ENCODE measurements around the gene ENTR1.
"Not testable (repeated sequence)": the region's sequence is repeated elsewhere in the genome, so short reads cannot be mapped to it uniquely, and the experiment has no call there.

ENTR1 gene

GRCh38 chr9:136418182-136419091, 8.0 kb upstream of the ENTR1 start:
- DNase-seq, result no peak

- no peak for DNase-seq
Observed at GRCh38 chr9:136416914-136417313, 6.5 kb upstream of the ENTR1 start.

- no peak for DNase-seq
Observed at GRCh38 chr9:136416427-136416826, 6.0 kb upstream of the ENTR1 start.

- DNase-seq, result no peak
Observed at GRCh38 chr9:136412962-136413361, 2.5 kb upstream of the ENTR1 start.

GRCh38 chr9:136411378-136411777, 964 bp upstream of the ENTR1 start:
- DNase-seq, result no peak

GRCh38 chr9:136409557-136410455, 608 bp downstream of the ENTR1 start:
- DNase-seq, result no peak

GRCh38 chr9:136407911-136408310, 2.5 kb downstream of the ENTR1 start:
- no peak for DNase-seq

- not testable (repeated sequence) for DNase-seq
Observed at GRCh38 chr9:136407061-136407460, 3.4 kb downstream of the ENTR1 start.

GRCh38 chr9:136405904-136406303, 4.5 kb downstream of the ENTR1 start:
- not testable (repeated sequence) for DNase-seq

- no peak for DNase-seq
Observed at GRCh38 chr9:136405481-136405880, 4.9 kb downstream of the ENTR1 start.

GRCh38 chr9:136404801-136405136, 5.6 kb downstream of the ENTR1 start:
- DNase-seq, result no peak

GRCh38 chr9:136403915-136404800, 6.3 kb downstream of the ENTR1 start:
- DNase-seq, result no peak

- DNase-seq, result no peak
Observed at GRCh38 chr9:136403538-136403914, 6.9 kb downstream of the ENTR1 start.

GRCh38 chr9:136402067-136402466, 8.3 kb downstream of the ENTR1 start:
- DNase-seq, result no peak

- DNase-seq, result no peak
Observed at GRCh38 chr9:136401173-136401922, 9.1 kb downstream of the ENTR1 start.

- DNase-seq, result peak; percentile 32
Observed at GRCh38 chr9:136400038-136400834, 10.2 kb downstream of the ENTR1 start, which contains the start of gene SNAPC4. Gene SNAPC4 (minus strand): TSS chr9:136400170. CDS start chr9:136398428, 1,742 bp downstream.

- DNase-seq, result no peak
Observed at GRCh38 chr9:136399176-136400037, 11.0 kb downstream of the ENTR1 start.

GRCh38 chr9:136398286-136398685, 12.1 kb downstream of the ENTR1 start:
- no peak for DNase-seq

GRCh38 chr9:136397643-136398042, 12.8 kb downstream of the ENTR1 start:
- DNase-seq, result no peak

- DNase-seq, result no peak
Observed at GRCh38 chr9:136396219-136396515, 14.2 kb downstream of the ENTR1 start.

Measured in SIG-M5 (cell line).